Kidney (tissue), 14 donors: ENCODE measurements around the gene NLRX1. TPM values are rescaled to one million over a fixed set of nuclear protein-coding genes. Genes with fewer than 3 reads are reported as not detected.

Source experiments
- DNase-seq, 5 donors: peaks; one replicate each; pipeline ENCODE4 v3.0.0-alpha.2; 2013 to 2020
- FAIRE-seq: peaks from 2 replicates; lab custom pipeline; 2012; peaks lifted over from hg19 to GRCh38; lab: Jason Lieb, UNC
- H3K27ac ChIP-seq, 2 donors: one replicate each; pipeline ENCODE4 v1.7.0; 2013; ENCODE audit warnings: low read depth in 2 of 2, low read length in 2 of 2, inconsistent platforms in 1 of 2
- H3K27me3 ChIP-seq: one replicate; pipeline ENCODE4 v1.7.1; 2013; ENCODE audit warnings: low read length, inconsistent platforms; ENCODE audit not compliant: control insufficient read depth, insufficient read depth
- H3K36me3 ChIP-seq, 3 donors: one replicate each; pipeline versions ENCODE4 v1.7.0 to v1.7.1; 2013; ENCODE audit warnings: low read length in 3 of 3, control low read depth in 1 of 3, inconsistent platforms in 1 of 3; ENCODE audit not compliant: insufficient read depth in 3 of 3, control insufficient read depth in 2 of 3
- H3K4me1 ChIP-seq, 3 donors: one replicate each; pipeline versions ENCODE4 v1.7.0 to v1.7.1; 2013; ENCODE audit warnings: low read length in 3 of 3, inconsistent platforms in 1 of 3, low read depth in 1 of 3; ENCODE audit not compliant: control insufficient read depth in 2 of 3, insufficient read depth in 2 of 3
- H3K4me3 ChIP-seq, 3 donors: one replicate each; pipeline versions ENCODE4 v1.7.0 to v1.8.1; 2013; ENCODE audit warnings: low read length in 3 of 3, control low read depth in 1 of 3, inconsistent platforms in 1 of 3
- H3K9ac ChIP-seq, 3 donors: one replicate each; pipeline versions ENCODE4 v1.7.0 to v1.7.1; 2013; ENCODE audit warnings: low read length in 3 of 3, control low read depth in 1 of 3, inconsistent platforms in 1 of 3
- H3K9me3 ChIP-seq, 3 donors: one replicate each; pipeline versions ENCODE4 v1.7.0 to v1.7.1; 2013; ENCODE audit warnings: low read length in 3 of 3, control low read depth in 1 of 3, inconsistent platforms in 1 of 3; ENCODE audit not compliant: control insufficient read depth in 2 of 3, insufficient read depth in 1 of 3
- CTCF ChIP-seq: IDR thresholded peaks from 3 replicates; pipeline ENCODE4 v1.5.1; 2012; ENCODE audit warnings: mild to moderate bottlenecking, moderate library complexity, borderline replicate concordance; ENCODE audit not compliant: insufficient read depth; ENCODE audit errors: extremely low read depth
- intact Hi-C: fragments of 100-400 bp; cut with DNase I; formaldehyde crosslinking; loops from one replicate; pipeline ENCODE4 v1.11.1; 2022
- polyA plus RNA-seq: library from polyadenylated mRNA; stranded (reverse); fragments of 350-450 nt; fragmentation: Illumina TruSeq; extraction: RNeasy Lipid Tissue Mini Kit (QIAGEN cat#74804); gene quantifications from one replicate; pipeline ENCODE4 v1.2.3, GENCODE V29; 2014; ENCODE audit warnings: low read depth, low replicate concordance; ENCODE audit not compliant: insufficient read depth
- total RNA-seq: library from RNA; stranded (reverse); fragmentation: NEBNext Ultra II Directional; extraction: Animal tissue kit (Norgen Biotek cat#: 25700); gene quantifications from one replicate; pipeline ENCODE4 v1.2.1, GENCODE V29; 2021
- donor health status: control.
- donor health status: control.
- donor health status: control.
- donor health status: control.
- donor health status: control.
- donor health status: DM: yes; HTN: yes; CAD: no.
- donor health status: Normal renal cell carcinoma (clear cell type).

Gene NLRX1
- total and polyA plus RNA-seq, 2 donors from 2014 or later = 11.9 to 21.2 TPM

DNA sequence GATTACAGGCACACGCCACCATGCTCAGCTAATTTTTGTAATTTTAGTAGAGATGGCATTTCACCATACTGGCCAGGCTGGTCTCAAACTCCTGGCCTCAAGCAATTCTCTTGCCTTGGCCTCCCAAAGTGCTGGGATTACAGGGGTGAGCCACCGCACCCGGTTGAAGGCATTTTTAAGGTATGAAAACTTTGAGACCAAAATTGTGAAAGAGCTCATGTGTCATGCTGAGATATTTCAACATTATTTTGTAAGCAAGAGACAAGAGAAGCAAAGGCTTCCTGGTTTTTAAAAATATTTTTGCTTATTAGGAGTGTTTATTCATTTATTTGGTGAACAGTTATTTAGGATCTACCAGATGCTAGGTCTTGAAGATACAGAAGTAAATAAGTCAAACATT, 23.6 kb downstream of the NLRX1 start:
- Histone ChIP-seq H3K36me3 (no peaks in the 10 kb centered on the region), H3K4me1 (no peaks in the 10 kb centered on the region), H3K27me3 (no peaks in the 10 kb centered on the region), H3K9me3 (no peaks in the 10 kb centered on the region), H3K27ac (no peak overlapping the region), H3K9ac (no peak overlapping the region), H3K4me3 (no peak overlapping the region)
- intact Hi-C loops = no loop called here
- FAIRE-seq (no peak), DNase-seq (no peak)
- TF ChIP-seq CTCF = no peak

DNA sequence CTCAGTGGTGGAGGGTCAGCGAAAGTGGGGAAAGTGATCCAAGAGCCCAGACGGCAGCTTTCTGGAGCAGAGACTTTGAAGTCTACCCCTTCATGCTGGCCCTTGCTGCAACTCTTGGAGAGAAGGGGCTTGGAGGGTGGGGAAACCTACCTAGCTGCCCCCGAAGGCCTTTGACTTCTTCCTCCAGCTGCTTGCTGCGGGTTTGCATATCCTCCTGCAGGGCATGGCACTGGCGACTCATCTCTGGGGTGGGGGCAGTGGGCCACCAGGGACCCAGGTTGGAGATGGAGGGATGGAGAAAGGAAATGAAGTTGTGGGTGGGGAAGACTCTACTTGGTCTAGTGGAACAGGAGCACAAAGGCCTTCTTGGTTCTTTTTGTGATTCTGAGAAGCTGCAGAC, 24.5 kb downstream of the NLRX1 start:
- no peaks in the 10 kb centered on the region for H3K4me1 ChIP-seq
- no peak for DNase-seq
- intact Hi-C loops = no loop called here
- FAIRE-seq = no peak
- H3K27me3 ChIP-seq = no peaks in the 10 kb centered on the region
- no peaks in the 10 kb centered on the region for H3K36me3 ChIP-seq
- no peak overlapping the region for H3K27ac ChIP-seq
- H3K4me3 ChIP-seq = no peak overlapping the region
- no peak for TF ChIP-seq CTCF
- H3K9ac ChIP-seq = no peak overlapping the region
- no peaks in the 10 kb centered on the region for H3K9me3 ChIP-seq

DNA sequence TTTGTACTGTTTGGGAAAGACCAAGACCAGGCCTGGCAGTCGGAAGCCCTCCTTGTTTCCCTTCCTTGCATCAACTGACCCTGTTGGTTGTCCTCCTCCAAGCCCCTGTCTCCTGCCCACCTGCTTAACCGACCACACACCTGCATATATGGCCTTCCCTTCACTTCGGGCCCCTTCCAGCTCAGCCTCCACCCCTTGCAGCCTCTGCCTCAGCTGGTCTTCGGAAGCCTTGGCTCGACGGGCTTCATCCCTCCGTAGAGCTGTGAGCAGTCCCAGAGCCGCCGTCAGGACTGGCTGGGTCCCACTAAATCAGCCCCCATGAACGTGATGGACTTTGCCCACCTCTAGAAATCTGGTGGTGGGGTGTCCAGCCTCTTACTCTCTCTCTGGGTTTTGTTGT, 25.1 kb downstream of the NLRX1 start:
- no peaks in the 10 kb centered on the region for H3K36me3 ChIP-seq
- H3K4me1 ChIP-seq = no peaks in the 10 kb centered on the region
- DNase-seq (no peak), FAIRE-seq (no peak)
- no peaks in the 10 kb centered on the region for H3K27me3 ChIP-seq
- H3K9me3 ChIP-seq = no peaks in the 10 kb centered on the region
- H3K27ac ChIP-seq = no peak overlapping the region
- no peak overlapping the region for H3K4me3 ChIP-seq
- no peak for TF ChIP-seq CTCF
- H3K9ac ChIP-seq = no peak overlapping the region
- intact Hi-C loops = no loop called here

DNA sequence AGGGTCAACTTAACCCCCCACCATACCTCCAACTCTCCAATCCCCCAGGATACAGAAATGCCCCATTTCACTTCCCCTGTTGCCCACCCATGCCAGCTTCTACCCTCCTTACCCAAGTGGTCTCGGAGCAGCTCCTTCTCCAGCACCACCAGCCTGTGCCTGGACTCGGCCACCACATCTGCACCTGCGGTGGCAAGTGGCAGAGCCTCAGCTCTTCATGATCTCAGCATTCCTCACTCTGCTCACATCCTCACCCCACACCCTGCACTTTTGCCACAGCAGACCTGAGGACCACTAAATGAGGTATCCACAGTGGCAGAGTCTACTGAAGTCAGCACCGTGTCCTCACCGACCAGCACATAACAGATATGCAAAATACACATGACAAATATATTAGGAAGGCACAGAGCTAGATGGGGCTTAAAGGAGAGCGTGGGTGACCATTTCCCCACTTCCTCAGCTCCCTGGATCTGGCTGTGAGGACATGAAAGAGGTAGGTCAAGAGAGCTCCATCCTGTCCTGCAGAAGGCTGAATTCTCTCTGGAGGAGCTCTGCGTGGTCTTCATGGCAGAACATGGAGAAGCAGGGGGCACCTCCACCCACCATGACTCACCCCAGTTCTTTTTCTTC, 26.4 kb downstream of the NLRX1 start:
- DNase-seq (no peak), FAIRE-seq (no peak)
- no peak overlapping the region for H3K27ac ChIP-seq
- no peaks in the 10 kb centered on the region for H3K9me3 ChIP-seq
- H3K4me1 ChIP-seq = no peaks in the 10 kb centered on the region
- no peak overlapping the region for H3K4me3 ChIP-seq
- intact Hi-C loops = no loop called here
- no peak for TF ChIP-seq CTCF
- no peaks in the 10 kb centered on the region for H3K27me3 ChIP-seq
- no peak overlapping the region for H3K9ac ChIP-seq
- no peaks in the 10 kb centered on the region for H3K36me3 ChIP-seq
